ENCODE measurements around the gene BAHD1.
"Not testable (repeated sequence)": the region's sequence is repeated elsewhere in the genome, so short reads cannot be mapped to it uniquely, and the experiment has no call there.

The BAHD1 gene

GRCh38 chr15:40448354-40448753 lies 7.6 kb downstream of the BAHD1 start:
- DNase-seq, result no peak

DNA sequence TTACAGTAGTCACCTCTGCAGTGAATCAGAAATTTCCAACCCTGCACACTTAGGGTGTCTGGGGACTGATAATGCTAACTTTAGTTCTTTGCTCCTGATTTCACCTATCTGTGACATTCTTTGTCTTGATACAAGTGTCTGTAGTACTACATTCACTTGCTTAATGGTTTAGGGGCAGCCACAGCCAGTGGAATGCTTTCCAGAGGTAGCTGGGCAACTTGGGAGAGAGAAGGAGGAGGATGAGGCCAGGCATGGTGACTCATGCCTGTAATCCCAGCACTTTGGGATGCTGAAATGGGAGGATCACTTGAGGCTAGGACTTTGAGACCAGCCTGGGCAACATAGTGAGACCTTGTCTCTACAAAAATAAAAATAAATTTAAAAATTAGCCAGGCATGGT lies 8.5 kb downstream of the BAHD1 start:
- no peak for DNase-seq

DNA sequence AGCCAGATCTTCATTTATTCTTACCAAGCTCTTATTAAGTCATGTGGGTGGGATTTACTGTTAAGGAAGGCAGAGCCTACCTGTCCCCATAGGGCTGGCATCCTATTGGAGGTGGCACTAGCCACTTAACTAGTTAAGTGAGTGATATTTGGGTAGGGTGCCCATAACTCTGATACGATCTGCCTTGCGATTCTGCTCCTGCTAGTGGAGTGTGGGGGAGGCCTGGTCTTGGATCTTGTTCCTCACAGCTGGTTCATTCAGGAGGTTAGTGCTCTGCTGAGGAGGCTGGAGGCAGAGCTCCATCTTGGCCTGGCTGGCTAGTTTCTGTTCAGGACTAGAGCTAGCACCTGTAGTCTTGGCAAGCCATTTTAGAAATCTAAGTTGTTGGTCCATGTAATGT lies 9.3 kb downstream of the BAHD1 start:
- no peak for DNase-seq

GRCh38 chr15:40451527-40452158 lies 10.9 kb downstream of the BAHD1 start:
- DNase-seq, result no peak

GRCh38 chr15:40452296-40453090 lies 11.7 kb downstream of the BAHD1 start:
- DNase-seq, result no peak

GRCh38 chr15:40453941-40454340 lies 13.2 kb downstream of the BAHD1 start:
- not testable (repeated sequence) for DNase-seq

GRCh38 chr15:40454904-40455391 lies 14.2 kb downstream of the BAHD1 start:
- DNase-seq, result no peak

DNA sequence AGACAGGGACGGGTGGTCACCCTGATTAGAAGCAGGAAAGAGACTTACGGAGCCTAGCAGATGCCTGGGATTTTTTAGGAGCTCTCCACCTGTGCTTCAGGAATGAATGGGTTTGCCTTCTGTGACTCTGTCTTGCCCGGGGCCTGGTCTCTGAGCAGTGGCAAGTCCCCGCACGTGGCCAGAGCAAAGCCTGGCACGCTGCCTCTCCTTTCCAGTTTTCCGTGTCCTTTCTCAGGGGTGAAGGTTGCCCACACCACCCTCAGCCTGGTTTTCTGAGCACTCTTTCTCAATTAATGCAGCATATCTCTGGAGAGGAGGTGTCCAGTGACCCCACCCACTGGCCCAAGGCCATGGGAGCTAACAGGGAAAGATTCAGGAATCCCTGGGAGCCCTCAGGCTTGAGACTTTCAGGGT lies 15.6 kb downstream of the BAHD1 start:
- no peak for DNase-seq

GRCh38 chr15:40456738-40457137 lies 16.0 kb downstream of the BAHD1 start:
- no peak for DNase-seq

DNA sequence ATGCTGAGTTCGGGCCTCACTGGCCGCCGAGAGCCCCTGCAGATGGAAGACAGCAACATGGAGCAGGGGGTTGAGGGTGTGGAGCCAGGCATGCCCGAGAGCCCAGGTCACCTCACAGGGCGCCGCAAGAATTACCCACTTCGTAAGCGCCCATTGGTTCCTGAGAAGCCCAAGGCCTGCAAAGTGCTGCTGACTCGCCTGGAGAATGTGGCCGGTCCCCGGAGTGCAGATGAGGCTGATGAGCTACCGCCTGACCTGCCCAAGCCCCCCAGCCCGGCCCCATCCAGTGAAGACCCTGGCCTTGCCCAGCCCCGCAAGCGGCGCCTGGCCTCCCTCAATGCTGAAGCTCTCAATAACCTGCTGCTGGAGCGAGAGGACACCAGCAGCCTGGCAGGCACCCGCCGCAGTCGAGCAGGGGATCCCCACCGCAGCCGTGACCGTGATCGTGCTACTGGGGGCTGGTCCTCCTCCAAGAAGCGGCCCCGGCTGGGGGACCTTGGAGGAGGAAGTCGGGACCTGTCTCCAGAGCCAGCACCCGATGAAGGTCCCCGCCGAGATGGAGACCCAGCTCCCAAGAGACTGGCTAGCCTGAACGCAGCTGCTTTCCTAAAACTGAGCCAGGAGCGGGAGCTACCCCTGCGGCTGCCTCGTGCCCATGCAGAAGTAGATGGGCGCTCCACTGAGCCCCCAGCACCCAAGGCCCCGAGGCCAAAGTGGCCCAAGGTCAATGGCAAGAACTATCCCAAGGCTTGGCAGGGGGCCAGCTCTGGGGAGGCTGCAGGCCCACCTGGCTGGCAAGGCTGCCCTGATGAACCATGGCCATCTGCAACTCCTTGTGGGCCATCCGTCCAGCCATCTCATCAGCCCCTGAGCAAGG lies 18.0 kb downstream of the BAHD1 start:
- DNase-seq, result no peak

DNA sequence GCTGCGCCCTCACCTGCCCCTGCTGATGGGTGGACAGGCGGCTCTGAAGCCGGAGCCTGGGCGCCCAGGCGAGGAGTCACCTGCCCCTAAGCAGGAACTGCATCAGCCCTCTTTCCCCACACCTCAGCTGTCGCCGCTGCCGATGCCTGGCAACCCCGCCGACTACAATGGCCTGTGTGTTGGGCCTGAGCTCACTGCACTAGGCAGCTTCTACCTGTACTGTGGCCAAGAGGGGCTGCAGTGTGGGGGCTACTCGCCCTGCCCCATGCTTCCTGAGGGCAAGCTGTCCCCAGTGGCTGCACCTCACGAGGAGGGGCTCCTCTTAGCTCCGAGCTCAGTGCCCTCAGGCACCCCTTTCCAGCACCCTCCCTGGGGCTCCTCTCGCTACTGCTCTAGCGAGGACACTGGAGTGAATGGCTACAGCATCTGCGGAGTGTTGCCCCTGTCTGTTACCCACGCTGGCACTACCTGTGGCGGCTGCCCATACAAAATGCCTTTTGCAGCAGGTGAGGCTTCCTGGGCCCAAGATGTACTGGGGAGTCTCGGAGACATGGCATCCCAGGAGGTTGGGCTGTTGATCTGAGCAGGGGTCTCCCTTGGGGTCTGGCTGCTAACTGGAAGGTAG lies 18.8 kb downstream of the BAHD1 start:
- DNase-seq, result no peak

GRCh38 chr15:40460404-40460803 lies 19.7 kb downstream of the BAHD1 start:
- no peak for DNase-seq

DNA sequence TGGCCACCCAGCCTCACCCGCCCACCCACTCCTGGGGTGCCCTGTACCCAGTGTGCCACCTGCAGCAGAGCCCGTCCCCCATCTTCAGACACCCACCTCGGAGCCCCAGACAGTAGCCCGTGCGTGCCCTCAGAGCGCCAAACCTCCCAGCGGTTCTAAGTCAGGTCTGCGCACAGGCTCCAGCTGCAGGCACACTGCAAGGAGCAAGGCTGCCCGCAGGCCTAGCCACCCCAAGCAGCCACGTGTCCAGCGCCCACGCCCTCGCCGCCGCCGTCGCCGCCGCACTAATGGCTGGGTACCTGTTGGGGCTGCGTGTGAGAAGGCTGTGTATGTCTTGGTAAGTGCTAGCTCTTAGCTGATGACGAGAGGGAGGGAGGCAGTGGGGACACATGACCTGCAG lies 21.2 kb downstream of the BAHD1 start:
- DNase-seq, result no peak

DNA sequence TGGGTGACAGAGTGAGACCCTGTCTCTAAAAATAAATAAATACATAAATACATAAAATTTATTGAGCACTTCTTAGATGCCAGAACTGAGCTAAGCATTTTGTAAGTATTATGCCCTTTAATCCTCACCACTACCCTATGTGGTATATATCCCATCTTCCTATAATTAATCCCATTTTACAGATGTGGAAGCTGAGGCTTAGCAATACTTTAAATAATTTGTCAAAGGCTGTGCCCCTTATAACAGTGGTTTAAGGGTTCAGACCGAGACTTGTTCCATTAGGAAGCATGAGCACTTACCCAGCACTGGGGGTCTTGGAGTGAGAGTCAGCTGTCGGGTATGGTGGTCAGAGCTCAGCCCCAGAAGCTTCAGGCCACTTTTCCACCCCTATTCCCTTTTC lies 22.5 kb downstream of the BAHD1 start:
- no peak for DNase-seq

GRCh38 chr15:40463886-40464545 lies 23.3 kb downstream of the BAHD1 start:
- DNase-seq, result no peak

GRCh38 chr15:40464595-40465185 lies 23.9 kb downstream of the BAHD1 start:
- no peak for DNase-seq

- DNase-seq, result no peak
Observed at GRCh38 chr15:40465939-40466338, 25.2 kb downstream of the BAHD1 start.

- no peak for DNase-seq
Observed at GRCh38 chr15:40466426-40467260, 25.9 kb downstream of the BAHD1 start.

DNA sequence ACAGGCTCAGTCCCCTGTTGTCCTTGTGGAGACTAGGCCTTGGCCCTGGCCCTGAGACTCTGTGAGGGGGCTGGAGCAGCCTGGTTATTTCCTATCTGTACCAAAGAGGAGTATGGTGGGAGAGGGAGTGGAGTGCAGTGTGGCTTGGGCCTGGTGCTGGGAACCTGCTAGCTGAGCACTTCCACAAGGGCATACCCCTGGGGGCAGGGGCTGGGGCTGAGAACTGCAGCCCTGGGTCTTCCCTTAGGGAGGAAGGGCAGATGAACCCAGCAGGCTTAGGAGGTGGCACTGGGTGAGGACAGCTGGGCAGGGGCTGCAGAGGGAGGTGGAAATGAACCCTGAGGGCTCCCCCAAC lies 26.5 kb downstream of the BAHD1 start:
- DNase-seq, result no peak

GRCh38 chr15:40468898-40469331 lies 28.2 kb downstream of the BAHD1 start:
- no peak for DNase-seq

DNA sequence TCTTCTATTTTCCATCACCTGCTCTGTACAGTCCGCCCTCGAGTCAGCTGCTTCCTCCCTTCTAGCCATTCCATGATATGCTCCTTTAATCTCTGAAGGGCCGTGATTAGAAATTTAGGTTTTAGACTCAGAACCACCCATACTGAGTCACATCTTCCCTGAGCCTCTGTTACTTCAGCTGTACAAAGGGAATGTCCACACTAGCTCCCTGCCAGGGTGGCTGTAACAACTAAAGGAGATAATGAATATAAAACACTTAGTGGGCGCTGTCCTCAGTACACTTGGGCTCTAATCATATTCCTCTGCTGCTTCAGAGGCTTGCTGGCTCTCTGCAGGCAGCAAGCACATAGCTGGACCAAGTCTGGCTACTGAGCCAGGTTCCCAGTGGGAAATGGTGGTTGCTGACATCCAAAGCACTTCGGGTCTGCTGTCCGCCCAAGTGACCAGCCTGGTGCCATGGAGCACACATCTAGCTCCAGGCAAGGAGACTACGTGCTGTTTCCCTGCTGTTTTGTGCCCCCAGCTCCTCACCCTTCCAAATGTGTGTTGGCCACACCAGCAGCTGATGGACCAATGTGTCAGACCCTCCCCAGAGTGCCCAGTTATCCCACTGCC lies 29.1 kb downstream of the BAHD1 start:
- no peak for DNase-seq
